ENCODE data around the gene DIP2B.

DNA sequence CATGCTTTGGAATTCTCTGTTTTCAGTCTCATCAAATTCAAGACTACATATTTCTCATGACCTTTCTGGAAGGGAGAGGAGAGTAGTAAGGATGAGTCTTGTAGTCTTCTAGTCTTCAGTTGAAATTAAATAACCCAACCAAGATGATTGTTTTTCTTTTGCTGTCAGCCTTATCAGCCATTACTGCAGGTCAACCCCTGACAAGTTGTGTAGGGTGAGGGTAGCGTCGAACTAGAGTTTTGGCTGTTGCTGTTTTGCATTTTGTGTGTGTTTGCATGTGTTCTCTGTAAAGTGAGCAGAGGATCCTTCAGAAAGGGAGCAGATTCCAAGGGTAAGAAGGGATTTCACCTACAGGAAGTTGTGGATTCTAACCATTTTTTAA lies 28.4 kb downstream of the DIP2B start:
- TF ChIP-seq POLR2A (IDR thresholded peaks at IDR 0.05) (no peak), POLR2AphosphoS5 (IDR thresholded peaks at IDR 0.05) (no peak)
- TF ChIP-seq, protein P1, sequence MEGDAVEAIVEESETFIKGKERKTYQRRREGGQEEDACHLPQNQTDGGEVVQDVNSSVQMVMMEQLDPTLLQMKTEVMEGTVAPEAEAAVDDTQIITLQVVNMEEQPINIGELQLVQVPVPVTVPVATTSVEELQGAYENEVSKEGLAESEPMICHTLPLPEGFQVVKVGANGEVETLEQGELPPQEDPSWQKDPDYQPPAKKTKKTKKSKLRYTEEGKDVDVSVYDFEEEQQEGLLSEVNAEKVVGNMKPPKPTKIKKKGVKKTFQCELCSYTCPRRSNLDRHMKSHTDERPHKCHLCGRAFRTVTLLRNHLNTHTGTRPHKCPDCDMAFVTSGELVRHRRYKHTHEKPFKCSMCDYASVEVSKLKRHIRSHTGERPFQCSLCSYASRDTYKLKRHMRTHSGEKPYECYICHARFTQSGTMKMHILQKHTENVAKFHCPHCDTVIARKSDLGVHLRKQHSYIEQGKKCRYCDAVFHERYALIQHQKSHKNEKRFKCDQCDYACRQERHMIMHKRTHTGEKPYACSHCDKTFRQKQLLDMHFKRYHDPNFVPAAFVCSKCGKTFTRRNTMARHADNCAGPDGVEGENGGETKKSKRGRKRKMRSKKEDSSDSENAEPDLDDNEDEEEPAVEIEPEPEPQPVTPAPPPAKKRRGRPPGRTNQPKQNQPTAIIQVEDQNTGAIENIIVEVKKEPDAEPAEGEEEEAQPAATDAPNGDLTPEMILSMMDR (IDR thresholded peaks at IDR 0.05), result no peak

All from upper lobe of left lung (tissue), 4 donors.